Measurements from ENCODE around the gene RAB25. TPM values are rescaled to one million over a fixed set of nuclear protein-coding genes. Genes with fewer than 3 reads are reported as not detected.

The RAB25 gene
- polyA plus RNA-seq, 1 experiment: not detected

DNA sequence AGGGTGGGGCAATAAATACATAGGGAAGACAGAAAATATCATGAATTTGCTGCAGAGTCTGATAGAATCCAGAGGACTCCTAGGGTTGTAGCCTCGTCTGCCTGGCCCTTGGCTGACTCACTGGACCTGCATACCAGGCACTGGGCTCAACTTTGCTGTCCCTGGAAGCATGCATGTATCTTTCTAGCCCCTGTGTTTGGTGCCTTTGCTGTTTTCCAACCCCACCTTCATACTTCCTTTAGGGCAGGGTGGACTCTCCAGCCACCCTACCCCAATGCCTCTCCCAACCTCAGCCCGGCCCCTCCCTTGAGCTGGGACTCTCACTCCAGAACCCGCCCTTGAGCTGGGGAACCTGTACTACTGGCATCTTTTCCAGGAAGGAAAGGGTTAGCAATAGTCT is 1.2 kb downstream of the RAB25 start:
- Histone ChIP-seq H3K9me3 (ENCODE audit: control insufficient read depth, insufficient read depth, low read length) (no peaks in the 10 kb centered on the region), H3K4me3 (ENCODE audit: low read depth, low read length) (no peak overlapping the region), H3K27ac (ENCODE audit: low read depth, low read length) (no peak overlapping the region), H3K27me3 (ENCODE audit: control insufficient read depth, insufficient read depth, low read length) (no peaks in the 10 kb centered on the region)
- TF ChIP-seq, protein P1, sequence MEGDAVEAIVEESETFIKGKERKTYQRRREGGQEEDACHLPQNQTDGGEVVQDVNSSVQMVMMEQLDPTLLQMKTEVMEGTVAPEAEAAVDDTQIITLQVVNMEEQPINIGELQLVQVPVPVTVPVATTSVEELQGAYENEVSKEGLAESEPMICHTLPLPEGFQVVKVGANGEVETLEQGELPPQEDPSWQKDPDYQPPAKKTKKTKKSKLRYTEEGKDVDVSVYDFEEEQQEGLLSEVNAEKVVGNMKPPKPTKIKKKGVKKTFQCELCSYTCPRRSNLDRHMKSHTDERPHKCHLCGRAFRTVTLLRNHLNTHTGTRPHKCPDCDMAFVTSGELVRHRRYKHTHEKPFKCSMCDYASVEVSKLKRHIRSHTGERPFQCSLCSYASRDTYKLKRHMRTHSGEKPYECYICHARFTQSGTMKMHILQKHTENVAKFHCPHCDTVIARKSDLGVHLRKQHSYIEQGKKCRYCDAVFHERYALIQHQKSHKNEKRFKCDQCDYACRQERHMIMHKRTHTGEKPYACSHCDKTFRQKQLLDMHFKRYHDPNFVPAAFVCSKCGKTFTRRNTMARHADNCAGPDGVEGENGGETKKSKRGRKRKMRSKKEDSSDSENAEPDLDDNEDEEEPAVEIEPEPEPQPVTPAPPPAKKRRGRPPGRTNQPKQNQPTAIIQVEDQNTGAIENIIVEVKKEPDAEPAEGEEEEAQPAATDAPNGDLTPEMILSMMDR (IDR thresholded peaks at IDR 0.05; ENCODE audit: low read depth, low read length): no peak
- no peak for DNase-seq (ENCODE audit: low read depth, low spot score)
- POLR2A ChIA-PET: no interaction called here
- CTCF ChIA-PET: no interaction called here

DNA sequence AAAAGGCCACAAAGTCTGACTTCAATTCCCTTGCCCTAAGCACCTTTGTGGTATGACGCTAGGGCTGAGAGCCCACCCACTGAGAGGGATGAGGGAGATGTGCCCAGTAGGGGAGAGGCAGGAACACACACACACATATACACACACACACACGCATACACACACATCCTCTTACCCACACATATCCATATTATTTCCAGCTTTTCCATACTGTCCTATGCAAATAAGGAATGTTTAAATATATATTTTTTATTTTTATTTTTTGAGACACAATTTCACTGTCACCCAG is 3.0 kb downstream of the RAB25 start:
- no peak for DNase-seq (ENCODE audit: low read depth, low spot score)
- ChIA-PET CTCF (interaction anchor here (0.6 to 1.4 kb wide), 3 partner anchors 38 to 75 kb away, joined by 3 read pairs; no protein-coding TSS in a partner anchor), POLR2A (no interaction called here)
- TF ChIP-seq, protein P1 (IDR thresholded peaks at IDR 0.05; ENCODE audit: low read depth, low read length): no peak
- no peak overlapping the region for H3K27ac ChIP-seq (ENCODE audit: low read depth, low read length)
- H3K27me3 ChIP-seq (ENCODE audit: control insufficient read depth, insufficient read depth, low read length): no peaks in the 10 kb centered on the region
- no peaks in the 10 kb centered on the region for H3K9me3 ChIP-seq (ENCODE audit: control insufficient read depth, insufficient read depth, low read length)
- no peak overlapping the region for H3K4me3 ChIP-seq (ENCODE audit: low read depth, low read length)

DNA sequence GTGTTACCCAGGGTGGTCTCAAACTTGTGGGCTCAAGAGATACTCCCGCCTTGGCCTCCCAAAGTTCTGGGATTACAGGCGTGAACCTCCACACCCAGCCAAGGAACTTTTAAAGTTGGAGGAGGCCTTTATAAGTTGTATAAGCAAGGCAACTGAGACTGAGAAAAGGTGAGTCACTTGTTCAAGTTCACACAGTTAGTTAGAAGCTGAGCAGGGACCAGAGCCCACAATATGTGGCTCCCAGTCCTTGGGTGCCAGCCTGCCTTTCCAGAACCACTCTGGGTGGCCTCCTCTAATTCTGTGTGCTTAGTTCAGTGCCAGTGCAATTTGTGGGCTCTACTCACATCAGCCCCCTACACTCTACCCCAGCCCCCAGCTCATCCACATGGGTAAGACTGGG is 3.7 kb downstream of the RAB25 start:
- Histone ChIP-seq H3K27me3 (ENCODE audit: control insufficient read depth, insufficient read depth, low read length) (no peaks in the 10 kb centered on the region), H3K4me3 (ENCODE audit: low read depth, low read length) (no peak overlapping the region), H3K9me3 (ENCODE audit: control insufficient read depth, insufficient read depth, low read length) (no peaks in the 10 kb centered on the region), H3K27ac (ENCODE audit: low read depth, low read length) (no peak overlapping the region)
- POLR2A ChIA-PET: no interaction called here
- CTCF ChIA-PET: interaction anchor here (1.4 to 1.5 kb wide), 2 partner anchors 11 to 127 kb away, joined by 5 to 7 read pairs; no protein-coding TSS in a partner anchor
- DNase-seq (ENCODE audit: low read depth, low spot score): no peak
- TF ChIP-seq, protein P1 (IDR thresholded peaks at IDR 0.05; ENCODE audit: low read depth, low read length): no peak

DNA sequence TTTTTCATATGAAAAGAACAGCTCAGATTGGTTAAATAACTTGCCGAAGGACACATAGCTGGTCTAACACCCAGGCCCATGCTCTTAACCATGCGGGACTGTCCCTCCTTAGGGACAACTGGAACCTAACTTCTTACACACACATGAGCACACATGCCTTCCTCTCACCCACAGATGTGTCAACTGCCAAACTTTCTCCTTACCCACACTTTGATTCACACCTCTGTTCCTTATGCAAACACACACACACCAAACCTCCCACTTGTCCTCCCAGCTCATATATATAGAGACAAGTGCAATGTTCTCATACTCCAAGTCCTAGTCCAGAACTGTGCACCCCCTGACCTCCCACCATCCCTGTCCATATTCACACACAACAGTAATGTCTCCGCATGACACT is 4.3 kb downstream of the RAB25 start:
- Histone ChIP-seq H3K4me3 (ENCODE audit: low read depth, low read length) (no peak overlapping the region), H3K27me3 (ENCODE audit: control insufficient read depth, insufficient read depth, low read length) (no peaks in the 10 kb centered on the region), H3K27ac (ENCODE audit: low read depth, low read length) (no peak overlapping the region), H3K9me3 (ENCODE audit: control insufficient read depth, insufficient read depth, low read length) (no peaks in the 10 kb centered on the region)
- TF ChIP-seq, protein P1 (IDR thresholded peaks at IDR 0.05; ENCODE audit: low read depth, low read length): no peak
- no peak for DNase-seq (ENCODE audit: low read depth, low spot score)
- CTCF ChIA-PET: interaction anchor here (1.2 to 1.5 kb wide), 3 partner anchors 10 to 167 kb away, joined by 3 to 7 read pairs (median 5); no protein-coding TSS in a partner anchor
- POLR2A ChIA-PET: no interaction called here

DNA sequence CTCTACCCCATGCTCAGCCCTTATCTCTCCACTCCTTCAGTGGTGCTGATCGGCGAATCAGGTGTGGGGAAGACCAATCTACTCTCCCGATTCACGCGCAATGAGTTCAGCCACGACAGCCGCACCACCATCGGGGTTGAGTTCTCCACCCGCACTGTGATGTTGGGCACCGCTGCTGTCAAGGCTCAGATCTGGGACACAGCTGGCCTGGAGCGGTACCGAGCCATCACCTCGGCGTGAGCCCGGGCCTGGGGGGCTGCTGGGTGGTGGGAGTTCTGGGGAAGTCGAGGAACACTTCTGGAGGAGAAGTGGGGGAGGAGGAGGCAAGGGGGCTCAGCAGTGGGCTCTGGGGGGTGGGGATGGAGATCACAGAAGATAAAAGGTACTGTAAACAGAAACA is 4.9 kb downstream of the RAB25 start:
- Histone ChIP-seq H3K27me3 (ENCODE audit: control insufficient read depth, insufficient read depth, low read length) (no peaks in the 10 kb centered on the region), H3K4me3 (ENCODE audit: low read depth, low read length) (no peak overlapping the region), H3K9me3 (ENCODE audit: control insufficient read depth, insufficient read depth, low read length) (no peaks in the 10 kb centered on the region), H3K27ac (ENCODE audit: low read depth, low read length) (no peak overlapping the region)
- TF ChIP-seq, protein P1 (IDR thresholded peaks at IDR 0.05; ENCODE audit: low read depth, low read length): no peak
- POLR2A ChIA-PET: no interaction called here
- DNase-seq (ENCODE audit: low read depth, low spot score): no peak
- CTCF ChIA-PET: interaction anchor here (0.7 to 2.1 kb wide), 15 partner anchors 8 to 168 kb away, joined by 3 to 12 read pairs (median 5); partner anchors contain the start of genes KHDC4, SSR2 and UBQLN4

Data from AG04450 (cell line).